ENCODE results near the gene PALMD.

The PALMD gene

DNA sequence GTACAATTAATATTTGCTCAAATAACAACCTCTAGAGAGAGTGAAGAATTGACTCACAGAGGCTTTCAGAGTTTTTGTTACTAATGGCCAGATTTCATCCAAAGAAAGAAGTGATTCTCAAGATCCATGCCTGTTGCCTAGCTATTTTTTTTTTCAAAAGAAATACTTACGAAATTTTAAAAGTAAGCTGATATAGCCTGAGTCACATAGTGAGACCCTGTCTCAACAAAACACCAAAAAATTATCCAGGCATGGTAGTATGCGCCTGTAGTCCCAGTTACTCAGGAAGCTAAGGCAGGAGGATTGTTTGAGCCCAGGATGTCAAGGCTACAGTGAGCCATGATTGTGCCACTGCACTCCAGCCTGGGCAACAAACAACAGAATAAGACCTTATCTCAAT, 14.6 kb downstream of the PALMD start:
- no peak for DNase-seq

DNA sequence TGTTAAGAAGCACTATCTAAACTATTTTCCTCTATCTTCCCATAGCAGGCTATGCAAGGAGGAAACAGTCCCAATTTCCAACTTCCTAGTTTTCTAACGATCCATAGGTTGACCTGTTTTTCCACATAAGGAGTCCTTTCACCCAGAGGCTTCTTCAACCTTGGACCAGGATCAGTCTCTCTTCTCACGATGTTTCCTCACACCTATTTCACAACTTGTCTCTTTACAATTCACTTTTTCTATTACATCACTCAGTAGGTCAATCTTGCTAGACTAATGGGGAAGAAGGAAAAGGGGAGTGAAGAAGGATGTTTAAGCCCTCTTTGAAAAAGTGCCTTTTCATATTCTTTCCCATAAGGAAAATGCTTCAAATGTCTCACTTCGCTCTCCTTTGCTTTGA, 15.9 kb downstream of the PALMD start:
- DNase-seq, result no peak

DNA sequence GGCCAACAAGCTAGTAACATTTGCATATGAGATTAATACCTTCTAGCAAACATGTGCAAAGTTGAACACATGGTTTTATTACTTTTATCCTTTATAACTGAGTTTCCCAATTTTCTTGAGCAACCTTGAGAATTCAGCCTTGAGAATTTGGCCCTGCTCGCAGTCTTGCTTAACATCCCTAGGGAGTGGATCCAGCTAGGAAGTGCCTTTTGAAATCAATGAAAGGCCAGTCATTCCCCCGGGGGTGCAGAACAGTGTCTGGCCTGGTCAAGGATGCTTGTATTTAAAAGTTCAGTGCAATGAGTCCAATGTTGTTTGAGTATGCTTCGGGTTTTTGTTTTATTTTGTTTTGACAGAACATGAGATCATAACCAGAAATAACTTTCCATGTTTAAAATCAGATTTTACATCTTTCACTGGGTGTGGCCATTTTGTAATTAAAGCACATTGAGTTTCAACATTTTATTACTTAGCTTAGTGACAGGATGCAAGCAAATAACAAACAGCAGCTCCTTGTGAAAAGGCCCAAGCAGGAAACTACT, 16.7 kb downstream of the PALMD start:
- DNase-seq, result no peak

DNA sequence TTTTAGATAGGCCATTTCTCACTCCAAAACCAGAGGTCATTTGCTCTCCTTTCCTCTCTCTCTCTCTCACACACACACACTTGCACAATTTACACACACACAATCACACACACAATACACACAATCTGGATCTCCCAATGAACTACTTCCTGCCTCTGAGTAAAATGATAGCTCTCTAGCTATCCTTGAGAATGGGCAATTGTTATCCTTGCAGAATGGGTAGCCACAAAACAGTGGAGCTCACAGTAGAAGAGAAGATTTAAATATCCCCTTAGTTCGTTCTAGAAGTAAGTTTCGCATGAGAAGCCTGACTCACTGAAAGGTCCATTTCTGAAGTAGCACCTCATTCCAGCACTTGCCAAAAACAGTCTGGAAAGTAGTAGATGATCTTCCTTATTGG, 17.6 kb downstream of the PALMD start:
- no peak for DNase-seq

DNA sequence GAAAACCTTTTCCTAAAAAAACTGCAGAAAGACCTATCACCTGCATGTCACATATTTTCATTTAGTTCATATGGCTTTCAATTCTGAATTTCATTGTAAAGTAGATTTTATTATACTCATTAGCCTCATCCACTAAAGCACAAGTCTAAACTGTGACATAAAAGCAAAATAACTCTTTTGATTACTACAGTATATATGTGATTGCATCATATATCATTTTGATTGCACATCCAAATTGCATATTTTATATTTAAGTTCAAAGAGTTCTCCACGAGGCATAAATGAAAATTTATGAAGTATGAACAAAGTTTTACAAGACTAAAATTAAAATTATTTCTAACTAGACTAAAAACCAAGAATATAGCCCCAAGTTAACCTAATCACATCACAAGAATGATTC, 19.3 kb downstream of the PALMD start:
- DNase-seq, result no peak

DNA sequence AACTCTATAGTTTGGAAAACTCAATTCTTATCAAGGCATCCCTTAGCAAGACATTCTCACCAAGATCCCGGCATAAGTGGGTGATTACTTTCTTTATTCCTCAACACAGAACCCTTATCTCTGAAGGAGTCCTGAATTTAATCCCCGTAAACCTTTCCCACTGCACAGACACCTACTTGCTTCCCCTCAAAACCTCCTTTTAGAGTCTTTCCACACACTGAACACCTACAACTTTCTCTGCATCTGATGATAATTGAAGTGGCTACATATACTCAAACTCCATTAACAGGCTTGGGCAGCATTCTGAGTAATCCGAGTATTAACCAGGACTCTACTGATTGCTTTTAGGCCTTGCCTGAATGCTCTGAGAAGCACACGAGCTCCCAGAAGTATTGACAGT, 23.5 kb downstream of the PALMD start:
- no peak for DNase-seq

DNA sequence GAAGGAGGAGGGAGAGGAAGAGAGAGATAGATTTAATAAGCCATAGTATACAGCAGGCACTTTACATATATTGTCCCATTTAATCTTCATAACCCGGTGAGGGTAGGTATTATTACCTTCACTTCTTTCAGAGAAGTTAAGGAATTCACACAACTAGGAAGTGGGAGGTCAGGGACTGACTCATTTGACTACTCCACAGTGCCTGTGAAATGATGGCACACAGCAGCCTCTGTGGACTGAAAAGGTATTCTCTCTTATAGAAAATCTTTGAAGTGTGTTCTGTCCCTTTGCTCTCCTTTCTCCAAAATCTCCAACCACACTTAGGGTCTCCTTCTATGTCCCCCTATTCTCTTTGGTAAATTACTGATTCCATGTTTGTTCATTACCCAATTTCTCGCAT, 23.9 kb downstream of the PALMD start:
- DNase-seq, result no peak

DNA sequence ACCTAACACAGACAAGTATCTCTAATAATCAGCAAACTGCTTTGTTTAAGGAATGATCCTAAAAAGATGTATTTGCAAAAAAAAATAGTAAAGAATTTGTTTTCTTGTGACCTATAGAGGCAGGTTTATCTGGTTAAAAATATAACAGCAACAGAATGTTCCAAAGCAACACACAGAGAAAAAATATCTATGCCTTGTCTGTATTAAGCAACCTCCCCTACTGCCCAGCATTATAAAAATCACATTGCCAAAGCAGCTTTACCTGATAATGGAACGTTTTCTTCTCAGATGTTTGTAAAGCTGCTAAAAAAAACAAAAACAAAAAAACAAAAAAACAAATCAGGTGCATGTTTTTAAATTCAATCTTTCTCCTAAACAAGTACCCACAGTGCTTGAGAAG, 24.7 kb downstream of the PALMD start:
- no peak for DNase-seq

DNA sequence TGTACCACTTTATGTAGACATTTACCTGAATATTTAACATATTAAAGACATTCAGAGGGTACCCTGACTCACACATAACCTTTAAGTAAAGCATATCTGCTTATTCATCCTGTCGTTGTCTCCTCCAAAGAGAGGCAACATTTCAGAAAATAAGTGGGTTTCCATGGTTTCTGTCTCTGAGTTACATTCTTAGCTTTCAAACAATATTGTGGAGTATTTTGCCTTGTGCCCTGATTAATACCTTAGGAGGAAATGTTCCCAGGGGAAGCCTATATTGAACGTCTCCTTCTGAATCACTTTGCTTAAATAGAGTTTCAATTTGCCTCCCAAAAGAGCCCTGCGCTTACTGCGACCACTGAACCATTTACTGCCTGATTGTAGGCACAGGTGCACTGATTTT, 26.1 kb downstream of the PALMD start:
- DNase-seq, result no peak

DNA sequence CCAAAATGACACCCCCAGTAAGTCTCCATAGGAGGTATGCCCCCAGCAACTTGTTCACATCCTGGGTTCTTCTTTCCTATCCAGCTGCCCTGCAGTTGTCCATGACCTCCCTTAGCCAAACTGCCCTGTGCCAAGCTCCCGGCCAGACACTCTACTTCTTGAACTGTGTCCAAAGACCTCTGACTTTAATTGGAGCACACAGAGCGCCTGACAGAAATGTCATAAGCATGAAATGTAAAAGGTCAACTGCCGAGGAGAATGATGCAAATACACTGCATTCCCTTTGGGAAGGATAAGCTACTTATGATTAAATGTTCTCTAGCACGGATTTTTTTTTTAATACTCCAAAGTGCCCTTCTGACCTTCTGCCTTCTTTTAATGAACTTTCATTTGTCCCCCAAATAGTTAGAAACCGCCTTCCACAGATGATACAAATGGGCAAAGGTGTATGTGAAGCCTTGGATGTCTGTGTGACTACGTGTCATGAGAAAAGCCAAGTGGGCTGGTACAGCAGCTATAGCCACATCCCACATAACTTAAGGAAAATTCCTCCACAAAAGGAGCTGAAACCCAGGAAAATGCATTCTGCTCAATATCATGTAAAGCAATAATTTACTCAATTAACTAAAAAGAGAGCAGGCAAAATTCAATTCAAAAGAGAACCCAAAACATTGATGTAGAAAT, 26.8 kb downstream of the PALMD start:
- no peak for DNase-seq

DNA sequence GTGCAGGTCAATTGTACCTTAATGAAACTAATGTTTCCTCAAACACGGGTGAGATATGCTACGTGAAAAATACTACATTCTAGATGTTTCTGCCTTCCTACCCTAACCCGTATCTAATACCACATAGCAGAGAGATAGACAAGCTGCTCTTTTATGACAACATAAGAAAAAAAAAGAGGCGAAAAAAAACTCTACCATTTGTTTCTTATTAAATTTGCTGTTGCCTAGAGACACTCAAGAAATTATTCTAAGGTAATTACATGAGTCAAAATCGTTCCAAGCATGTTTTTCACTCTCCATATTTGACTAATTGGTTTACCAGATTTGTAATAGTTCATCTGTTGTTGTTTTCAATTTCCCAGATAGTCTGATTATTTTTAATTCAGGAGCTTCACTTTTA, 27.4 kb downstream of the PALMD start:
- no peak for DNase-seq

DNA sequence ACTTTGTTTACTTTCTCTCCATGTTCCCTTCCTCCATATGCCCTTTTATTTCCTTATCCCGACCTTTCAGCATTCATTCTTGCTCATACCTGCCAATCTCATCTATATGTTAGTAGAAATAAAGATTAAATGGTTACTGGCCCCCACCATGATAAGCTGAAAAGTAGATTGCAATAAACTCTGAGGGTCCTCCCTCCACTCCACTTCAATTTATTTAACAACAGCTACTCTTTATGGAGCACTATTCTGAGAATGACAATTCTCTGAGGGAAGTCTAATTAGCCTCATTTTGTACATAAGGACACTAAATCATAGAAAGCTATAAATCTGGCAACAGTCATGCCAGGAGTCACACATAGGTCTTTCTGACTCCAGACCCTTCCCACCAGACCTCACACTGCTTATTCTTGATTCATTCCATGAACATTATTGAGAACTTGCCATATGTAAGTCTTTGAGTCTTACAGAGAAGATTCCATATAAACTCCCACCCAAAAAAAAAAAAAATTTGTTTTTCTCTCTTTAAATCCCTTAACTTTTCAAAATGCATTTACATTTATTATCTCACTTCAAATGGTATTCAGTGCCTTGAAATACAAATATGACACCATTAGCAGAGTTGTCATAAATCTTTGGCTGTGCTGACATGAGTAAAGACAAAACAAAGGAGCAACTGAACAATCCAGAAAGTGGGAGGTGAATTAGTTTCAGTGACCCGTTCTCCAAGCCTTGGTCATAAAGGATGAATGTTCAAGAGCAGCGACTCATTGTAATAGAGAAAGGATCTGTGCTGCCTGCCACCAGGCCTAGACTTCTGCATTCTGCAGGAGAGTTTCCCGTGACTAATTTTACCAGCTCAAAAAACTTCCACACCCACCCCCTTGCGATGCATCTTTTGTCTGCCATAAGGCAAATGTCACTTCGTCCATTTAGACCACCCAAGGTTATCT, 28.5 kb downstream of the PALMD start:
- no peak for DNase-seq

DNA sequence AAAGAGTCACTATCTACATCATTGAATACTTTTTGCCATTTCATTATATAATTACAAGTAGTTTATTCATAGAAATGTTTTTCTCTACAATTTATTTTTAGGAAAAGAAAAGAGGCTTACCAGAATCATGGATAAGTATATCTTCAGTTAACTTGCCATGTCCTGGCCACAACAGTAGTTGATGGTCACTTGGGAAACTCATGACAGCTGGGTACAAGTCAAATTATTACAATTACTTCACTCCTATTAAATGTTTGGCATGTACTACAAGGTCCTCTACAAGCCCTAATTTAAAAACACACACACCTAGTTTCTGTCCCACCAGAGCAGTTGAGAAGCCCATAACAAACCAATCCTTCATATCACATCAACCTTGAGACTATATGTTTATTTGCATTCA, 29.4 kb downstream of the PALMD start:
- no peak for DNase-seq

DNA sequence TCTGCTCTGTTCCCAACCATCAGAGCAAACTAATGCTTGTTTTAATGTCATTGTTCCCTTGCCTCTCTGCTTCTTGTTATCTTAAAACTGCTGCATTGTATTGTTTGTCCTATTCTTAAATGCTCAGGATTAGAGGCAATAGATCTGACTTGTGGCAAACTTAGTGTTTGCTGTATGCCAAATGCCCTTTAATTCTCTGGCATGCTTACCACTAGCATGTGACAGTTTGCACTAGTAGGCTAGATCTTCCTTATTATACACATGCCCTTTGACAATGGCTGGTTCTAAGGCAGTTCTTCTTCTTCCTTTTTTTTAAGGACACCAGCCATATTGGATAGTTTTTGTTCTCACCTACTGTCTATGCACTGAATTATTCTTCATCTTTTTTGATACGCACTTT, 30.1 kb downstream of the PALMD start:
- no peak for DNase-seq

DNA sequence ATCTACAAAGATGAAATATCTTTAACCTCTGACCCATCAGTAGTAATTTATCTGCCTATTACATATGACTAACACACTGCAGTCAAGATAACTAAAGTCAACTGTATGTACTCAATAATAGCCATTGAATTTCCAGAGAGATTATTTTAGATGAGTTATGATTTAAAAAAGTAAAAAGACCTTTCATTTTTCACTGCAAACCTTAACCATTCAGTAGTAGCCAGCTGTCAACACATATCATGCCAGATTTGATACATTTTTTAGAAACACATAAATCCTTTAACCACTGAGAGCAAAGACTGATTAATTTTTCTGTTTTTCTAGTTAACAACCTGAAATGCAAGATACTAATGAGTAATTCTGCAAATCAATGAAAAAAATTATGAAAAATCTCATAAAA, 31.0 kb downstream of the PALMD start:
- no peak for DNase-seq

DNA sequence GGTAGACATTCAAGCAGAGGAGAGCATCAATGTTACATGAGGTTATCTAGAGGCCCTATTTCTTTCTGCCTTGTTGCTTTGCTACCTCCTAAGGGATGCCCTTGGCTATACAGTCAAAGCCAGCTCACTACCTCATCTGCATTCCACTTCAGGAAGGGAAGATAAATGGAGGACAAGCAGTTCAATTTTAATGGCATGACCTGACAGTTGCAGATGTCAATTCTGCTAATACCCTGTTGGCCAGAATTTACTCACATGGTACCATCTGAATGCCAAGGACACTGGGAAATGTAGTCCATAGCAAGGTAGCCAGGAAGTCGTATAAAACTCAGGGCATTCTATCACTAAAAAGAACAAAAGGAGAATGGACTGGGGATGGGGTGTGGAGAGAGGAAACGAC, 31.5 kb downstream of the PALMD start:
- no peak for DNase-seq

DNA sequence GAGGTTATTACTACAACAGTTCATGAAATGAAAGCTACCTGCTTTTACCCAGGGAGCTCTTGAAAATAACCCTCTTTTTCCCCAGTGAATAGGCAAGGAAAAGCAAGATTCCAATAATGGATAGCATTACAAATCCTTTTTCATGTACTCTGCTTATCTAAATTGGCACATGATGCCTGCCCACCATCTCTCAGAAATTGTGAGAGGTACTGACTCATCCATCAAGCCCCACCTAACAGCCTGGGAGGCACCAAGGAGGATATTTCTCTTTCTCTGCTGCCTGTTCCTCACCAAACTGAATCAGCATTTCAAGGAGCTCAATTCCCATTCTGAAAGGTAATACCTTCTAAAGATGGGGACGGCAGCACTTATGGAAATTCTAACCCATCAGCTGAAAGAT, 34.4 kb downstream of the PALMD start:
- DNase-seq, result no peak

DNA sequence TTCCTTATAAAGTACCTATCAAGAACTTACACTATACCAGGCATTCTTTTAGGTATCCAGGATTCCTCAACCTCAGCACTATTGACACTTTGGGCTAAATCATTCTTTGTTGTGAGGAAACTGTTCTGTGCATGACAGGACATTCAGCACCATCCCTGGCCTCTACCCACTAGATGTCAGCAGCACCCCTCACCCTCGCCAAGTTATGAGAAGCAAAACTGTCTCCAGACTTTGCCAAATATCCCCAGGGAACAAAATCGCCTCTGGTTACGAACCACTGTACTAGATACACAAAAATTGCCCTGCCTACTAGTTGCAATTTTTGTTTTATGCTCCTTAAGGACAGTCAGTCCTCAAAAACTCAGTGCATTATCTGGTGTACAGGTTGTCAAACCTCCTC, 35.7 kb downstream of the PALMD start:
- no peak for DNase-seq

DNA sequence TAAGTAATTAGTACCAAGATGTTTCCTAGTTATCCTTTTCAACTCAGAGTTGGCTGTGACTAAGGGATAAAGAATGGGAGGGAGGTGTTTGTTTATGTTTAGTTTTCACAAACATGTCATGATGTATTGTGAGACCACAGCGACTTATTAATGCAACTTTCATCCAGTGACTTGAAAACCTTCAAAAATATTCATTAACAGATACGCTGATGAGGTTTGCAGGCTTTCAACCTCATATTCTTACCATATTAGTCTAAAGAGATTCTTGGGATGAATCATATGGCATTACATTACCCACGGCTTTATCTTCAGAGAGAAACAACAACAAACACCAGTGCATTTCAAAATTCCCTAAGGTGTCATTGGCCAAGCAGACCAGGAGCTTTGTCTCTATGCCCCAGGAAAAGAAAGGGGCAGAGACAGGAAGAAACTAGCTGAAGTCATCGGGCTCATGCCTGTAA, 36.4 kb downstream of the PALMD start:
- DNase-seq, result no peak

DNA sequence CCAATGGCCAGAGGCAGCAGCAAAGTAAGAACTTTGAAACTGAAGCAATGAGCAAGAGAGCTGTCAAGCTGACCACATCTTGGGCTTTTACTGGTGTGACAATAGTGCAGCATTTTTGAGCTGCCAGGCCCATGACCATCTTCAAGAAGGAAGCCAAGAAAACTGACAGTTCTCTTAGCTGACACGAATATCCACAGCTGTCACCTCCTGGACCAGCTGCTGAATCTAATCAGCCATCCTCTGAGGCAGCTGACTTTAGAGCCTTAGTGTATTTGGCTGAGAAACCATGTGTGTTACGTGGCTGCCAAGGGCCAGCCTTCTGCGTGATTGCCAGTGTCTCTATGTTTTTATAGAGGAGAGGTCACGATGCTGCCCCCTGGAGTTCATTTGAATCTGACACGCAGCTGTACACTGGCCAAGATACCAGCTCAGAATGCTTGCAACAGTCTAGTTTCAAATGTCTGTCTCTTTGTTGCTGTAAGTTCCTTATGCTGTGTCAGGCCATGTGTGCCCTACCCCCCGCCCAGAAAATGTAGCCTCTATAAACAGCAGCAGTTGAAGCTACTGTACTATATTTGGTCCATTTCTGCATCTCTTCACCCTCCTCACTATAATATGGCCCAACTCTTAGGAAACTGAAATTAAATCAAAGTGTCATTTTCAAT, 39.7 kb downstream of the PALMD start:
- no peak for DNase-seq

DNA sequence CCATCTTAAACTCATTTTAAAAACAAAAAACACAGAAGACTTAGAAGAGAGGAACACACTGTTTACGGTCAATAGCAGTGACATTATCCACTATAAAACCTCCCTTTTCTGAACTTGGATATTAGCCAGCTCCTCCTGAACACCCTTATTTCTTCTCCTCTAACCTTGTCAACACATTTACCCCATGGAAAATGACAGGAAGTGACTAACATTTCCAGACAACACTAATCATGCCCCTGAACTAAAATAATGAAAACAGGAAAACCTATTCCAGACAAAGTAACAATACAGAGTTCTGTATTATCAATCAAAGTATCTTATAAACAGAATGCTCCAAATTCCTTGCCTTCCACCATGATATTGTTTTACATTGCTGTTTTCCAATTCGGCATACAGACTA, 45.3 kb downstream of the PALMD start:
- no peak for DNase-seq

DNA sequence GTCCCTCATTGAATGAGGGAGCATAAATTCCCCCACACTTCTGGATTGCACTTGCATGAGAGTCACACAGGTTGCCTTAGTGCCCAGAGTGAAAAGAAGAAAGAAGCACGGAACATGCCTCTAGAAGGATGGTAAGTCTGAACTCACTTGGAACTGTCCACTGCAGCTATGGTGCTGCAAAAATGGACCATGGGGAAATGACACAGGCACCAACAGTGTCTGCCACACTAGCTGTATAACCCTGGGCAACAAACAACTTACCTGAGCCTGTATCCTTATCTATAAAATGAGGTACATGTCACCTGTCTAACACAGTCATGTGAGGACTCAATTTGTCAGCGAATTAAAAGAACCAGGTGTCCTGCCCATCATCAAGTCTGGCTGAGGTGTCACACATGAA, 50.7 kb downstream of the PALMD start:
- no peak for DNase-seq

DNA sequence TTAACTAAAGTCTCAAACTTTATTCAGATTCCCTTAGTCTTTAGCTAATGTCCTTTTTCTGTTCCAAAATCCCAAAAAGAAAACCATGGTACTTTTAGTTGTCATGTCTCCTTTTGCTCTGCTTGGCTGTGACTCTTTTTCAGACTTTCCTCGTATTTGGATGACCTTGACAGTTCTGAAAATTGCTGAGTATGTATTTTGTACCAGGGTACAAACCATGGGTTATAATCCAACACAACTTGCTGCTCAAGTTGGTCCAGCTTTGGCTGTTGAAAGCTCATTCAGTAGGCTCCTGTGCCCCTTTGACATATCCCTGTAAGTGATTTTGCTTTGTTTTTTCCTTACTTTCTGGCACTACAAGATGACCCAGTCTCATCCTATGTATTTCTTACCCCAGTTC, 51.7 kb downstream of the PALMD start:
- DNase-seq, result no peak

DNA sequence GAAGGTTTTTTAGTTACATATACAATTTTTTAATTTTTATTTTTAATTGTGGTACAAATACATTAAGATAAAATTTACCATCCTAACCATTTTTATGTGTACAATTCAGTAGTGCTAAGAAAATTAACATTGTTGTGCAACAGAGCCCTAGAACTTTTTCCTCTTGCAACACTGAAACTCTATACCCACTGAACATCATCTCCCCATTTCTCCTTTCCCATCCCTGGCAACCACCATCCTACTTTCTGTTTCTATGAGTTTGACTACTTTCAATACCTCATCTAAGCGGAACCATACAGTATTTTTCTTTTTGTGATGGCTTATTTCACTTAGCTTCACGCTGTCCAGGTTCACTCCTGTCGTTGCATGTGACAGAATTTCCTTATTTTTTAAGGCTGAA, 54.1 kb downstream of the PALMD start:
- DNase-seq, result no peak
